SU-DHL-6 (cell line): ENCODE data around the gene ARHGEF16.

Experiments
- H2AFZ ChIP-seq: fragments of 200-600 bp; sonication (generic); 2 replicates; pipeline ENCODE4 v1.6.1; 2014; ENCODE audit warnings: low read depth, mild to moderate bottlenecking, moderate library complexity, mixed read lengths, antibody characterized with exemption, low read length; ENCODE audit not compliant: severe bottlenecking
- H3F3A ChIP-seq: fragments of 200-600 bp; shearing (Covaris generic); 2 replicates; pipeline ENCODE4 v1.6.0; 2016; ENCODE audit warnings: antibody characterized with exemption, mild to moderate bottlenecking; ENCODE audit not compliant: insufficient read depth
- H3K27ac ChIP-seq: fragments of 200-600 bp; sonication (generic); 2 replicates; pipeline ENCODE4 v1.5.1; 2016; ENCODE audit warnings: low read depth, mild to moderate bottlenecking, low read length, moderate library complexity, mixed read lengths
- H3K27me3 ChIP-seq: fragments of 200-600 bp; sonication (generic), shearing (Covaris generic); 2 replicates; pipeline ENCODE4 v1.6.0; 2014; ENCODE audit warnings: mild to moderate bottlenecking, low read length
- H3K36me3 ChIP-seq: fragments of 200-600 bp; sonication (generic); 2 replicates; pipeline ENCODE4 v1.6.1; 2014; ENCODE audit warnings: mild to moderate bottlenecking, low read length, mixed read lengths
- H3K4me2 ChIP-seq: fragments of 300-600, 200-600 bp; shearing (Covaris generic), sonication (generic); 2 replicates; pipeline ENCODE4 v1.6.0; 2014; ENCODE audit warnings: low read length, low read depth, mild to moderate bottlenecking; ENCODE audit not compliant: poor library complexity, severe bottlenecking
- H3K4me3 ChIP-seq: fragments of 200-600 bp; sonication (generic); 2 replicates; pipeline ENCODE4 v1.5.1; 2014; ENCODE audit warnings: antibody characterized with exemption, low read length, mild to moderate bottlenecking, mixed read lengths; ENCODE audit not compliant: insufficient read depth, poor library complexity, severe bottlenecking
- H3K79me2 ChIP-seq: fragments of 200-600 bp; sonication (generic); 2 replicates; pipeline ENCODE4 v1.6.1; 2014; ENCODE audit warnings: mild to moderate bottlenecking, low read length, moderate library complexity; ENCODE audit not compliant: insufficient read depth
- H3K9ac ChIP-seq: fragments of 200-600 bp; sonication (generic); 2 replicates; pipeline ENCODE4 v1.7.0; 2014; ENCODE audit warnings: mild to moderate bottlenecking, low read length
- H3K9me2 ChIP-seq: fragments of 200-600 bp; sonication (generic); replicated peaks from 2 replicates; pipeline ENCODE4 v1.6.1; 2014; ENCODE audit warnings: low read length; ENCODE audit not compliant: insufficient read depth
- H3K9me3 ChIP-seq: fragments of 200-600 bp; sonication (generic); 2 replicates; pipeline ENCODE4 v1.6.1; 2014; ENCODE audit warnings: low read length, mixed read lengths; ENCODE audit not compliant: insufficient read depth
- H4K20me1 ChIP-seq: fragments of 200-600 bp; sonication (generic); 2 replicates; pipeline ENCODE4 v1.6.1; 2014; ENCODE audit warnings: low read depth, mild to moderate bottlenecking, antibody characterized with exemption, low read length, moderate library complexity, mixed read lengths
- EZH2phosphoT487 ChIP-seq: fragments of 200-600 bp; sonication (generic), shearing (Covaris generic); conservative IDR thresholded peaks from 2 replicates; pipeline ENCODE4 v1.6.1; 2018; ENCODE audit warnings: mild to moderate bottlenecking, antibody characterized with exemption, low read length, moderate library complexity, mixed read lengths
- TF ChIP-seq, protein P1 (sequence below): fragments of 200-600 bp; sonication (generic); IDR thresholded peaks from one replicate; pipeline ENCODE4 v1.5.1; 2017; ENCODE audit warnings: antibody characterized with exemption, mild to moderate bottlenecking, low read length, moderate library complexity; ENCODE audit not compliant: insufficient read depth, poor library complexity, severe bottlenecking

ARHGEF16 gene

DNA sequence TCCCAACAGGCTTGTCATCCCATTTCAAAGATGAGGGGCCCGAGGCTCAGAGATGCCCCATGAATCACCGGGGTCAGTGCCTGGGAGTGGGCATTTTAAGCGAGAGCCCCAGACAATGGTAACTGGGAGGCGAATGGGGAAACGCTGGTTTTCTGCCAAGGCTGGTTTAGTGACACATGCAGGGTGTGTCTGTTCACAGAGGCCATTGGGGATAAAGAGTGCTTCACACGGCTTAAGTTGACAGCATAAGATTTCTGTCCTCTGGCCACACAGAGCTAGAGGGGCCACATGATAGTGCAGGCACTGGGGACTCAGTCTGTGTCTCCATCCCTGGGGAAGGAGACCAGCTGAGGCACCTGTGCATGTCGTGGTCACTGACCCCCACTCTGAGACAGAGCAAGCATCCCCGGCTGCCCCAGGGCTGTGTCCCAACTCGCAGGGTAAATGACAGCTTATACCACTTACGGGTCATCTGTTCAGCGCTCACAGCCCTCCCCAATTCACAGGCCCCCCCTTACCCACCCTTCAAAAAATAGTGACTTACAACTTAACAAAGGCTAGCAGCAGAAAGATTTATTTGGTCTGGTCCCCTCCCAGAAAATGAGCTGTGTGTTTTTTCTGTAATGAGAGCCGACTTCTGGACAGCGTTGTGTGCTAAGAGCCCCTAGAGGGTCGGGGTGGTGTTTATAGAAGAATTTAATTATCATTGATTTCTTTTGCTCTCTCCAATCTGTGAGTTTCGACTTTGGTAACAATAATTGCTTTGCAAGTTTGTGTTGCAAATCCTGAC is 34.9 kb upstream of the ARHGEF16 start:
- TF ChIP-seq, protein P1, sequence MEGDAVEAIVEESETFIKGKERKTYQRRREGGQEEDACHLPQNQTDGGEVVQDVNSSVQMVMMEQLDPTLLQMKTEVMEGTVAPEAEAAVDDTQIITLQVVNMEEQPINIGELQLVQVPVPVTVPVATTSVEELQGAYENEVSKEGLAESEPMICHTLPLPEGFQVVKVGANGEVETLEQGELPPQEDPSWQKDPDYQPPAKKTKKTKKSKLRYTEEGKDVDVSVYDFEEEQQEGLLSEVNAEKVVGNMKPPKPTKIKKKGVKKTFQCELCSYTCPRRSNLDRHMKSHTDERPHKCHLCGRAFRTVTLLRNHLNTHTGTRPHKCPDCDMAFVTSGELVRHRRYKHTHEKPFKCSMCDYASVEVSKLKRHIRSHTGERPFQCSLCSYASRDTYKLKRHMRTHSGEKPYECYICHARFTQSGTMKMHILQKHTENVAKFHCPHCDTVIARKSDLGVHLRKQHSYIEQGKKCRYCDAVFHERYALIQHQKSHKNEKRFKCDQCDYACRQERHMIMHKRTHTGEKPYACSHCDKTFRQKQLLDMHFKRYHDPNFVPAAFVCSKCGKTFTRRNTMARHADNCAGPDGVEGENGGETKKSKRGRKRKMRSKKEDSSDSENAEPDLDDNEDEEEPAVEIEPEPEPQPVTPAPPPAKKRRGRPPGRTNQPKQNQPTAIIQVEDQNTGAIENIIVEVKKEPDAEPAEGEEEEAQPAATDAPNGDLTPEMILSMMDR: no peak
- no peak for TF ChIP-seq EZH2phosphoT487
- no peak overlapping the region for H3K27ac ChIP-seq
- H3F3A ChIP-seq: no peaks in the 10 kb centered on the region
- no peaks in the 10 kb centered on the region for H3K79me2 ChIP-seq
- no peaks in the 10 kb centered on the region for H4K20me1 ChIP-seq
- H3K36me3 ChIP-seq: no peaks in the 10 kb centered on the region
- no peaks in the 10 kb centered on the region for H3K9me2 ChIP-seq
- no peak overlapping the region for H3K9ac ChIP-seq
- H3K9me3 ChIP-seq: no peaks in the 10 kb centered on the region
- H3K27me3 ChIP-seq: no peaks in the 10 kb centered on the region
- no peak overlapping the region for H3K4me3 ChIP-seq
- no peak overlapping the region for H2AFZ ChIP-seq
- no peak overlapping the region for H3K4me2 ChIP-seq

DNA sequence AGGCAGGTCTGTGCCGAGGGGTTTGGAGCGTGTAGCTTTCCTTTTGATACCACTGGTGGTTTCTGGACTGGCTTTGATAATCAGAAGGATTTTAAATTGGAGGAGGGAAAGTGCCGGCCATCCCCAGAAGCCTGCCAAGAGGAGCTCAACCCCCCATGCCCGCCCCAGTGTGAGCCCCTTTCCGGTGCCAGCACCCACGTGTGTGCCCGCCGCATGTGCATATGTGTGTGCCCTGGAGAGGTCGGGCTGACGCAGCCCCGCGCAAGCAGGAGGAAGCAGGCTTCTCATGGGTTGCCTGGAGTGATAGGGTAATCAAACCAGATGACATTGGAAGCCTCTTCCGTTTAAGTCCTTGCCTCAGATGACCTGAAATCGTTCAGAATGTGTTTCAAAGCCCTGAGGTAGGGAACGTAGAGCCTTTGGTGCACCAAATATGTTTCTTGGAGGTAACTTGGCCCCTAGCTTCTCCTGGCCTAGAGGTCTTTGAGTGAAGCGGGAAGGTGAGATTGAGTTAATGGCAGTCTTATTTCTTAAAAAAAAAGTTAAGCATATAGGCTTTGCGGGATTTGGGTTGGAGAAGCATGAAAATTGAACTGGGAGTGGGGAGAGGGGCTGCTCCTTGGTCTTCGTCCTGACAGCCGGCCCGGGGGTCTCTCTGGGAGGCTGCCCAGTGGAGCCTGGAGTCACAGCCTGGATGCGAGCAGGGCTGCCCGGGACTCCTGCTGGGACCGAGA is 34.1 kb upstream of the ARHGEF16 start:
- no peaks in the 10 kb centered on the region for H3F3A ChIP-seq
- H3K27ac ChIP-seq: no peak overlapping the region
- TF ChIP-seq EZH2phosphoT487: no peak
- TF ChIP-seq, protein P1: no peak
- no peaks in the 10 kb centered on the region for H3K9me2 ChIP-seq
- H4K20me1 ChIP-seq: no peaks in the 10 kb centered on the region
- no peak overlapping the region for H2AFZ ChIP-seq
- H3K9ac ChIP-seq: no peak overlapping the region
- H3K79me2 ChIP-seq: no peaks in the 10 kb centered on the region
- no peaks in the 10 kb centered on the region for H3K27me3 ChIP-seq
- H3K4me3 ChIP-seq: no peak overlapping the region
- no peaks in the 10 kb centered on the region for H3K36me3 ChIP-seq
- H3K4me2 ChIP-seq: no peak overlapping the region
- no peaks in the 10 kb centered on the region for H3K9me3 ChIP-seq

DNA sequence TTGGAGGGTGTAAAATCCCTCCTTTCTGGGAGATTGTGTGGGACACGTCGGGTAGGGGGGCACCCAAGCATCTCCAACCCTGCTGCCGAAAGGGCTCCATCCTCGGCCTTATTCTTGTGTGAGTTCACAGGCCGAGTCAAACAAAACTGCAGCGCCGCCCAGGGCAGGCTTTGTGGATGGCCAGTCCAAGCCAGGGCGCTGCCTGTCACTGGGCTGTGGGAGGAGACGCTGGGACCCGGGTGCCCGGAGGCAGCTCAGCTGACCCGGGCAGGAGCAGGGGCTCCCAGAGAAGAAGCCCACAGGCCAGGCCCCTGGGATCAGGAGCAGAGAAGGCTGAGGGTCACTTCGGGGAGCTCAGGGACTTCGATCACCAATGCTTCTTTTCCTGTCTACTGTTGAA is 31.8 kb upstream of the ARHGEF16 start:
- no peaks in the 10 kb centered on the region for H3F3A ChIP-seq
- H4K20me1 ChIP-seq: no peaks in the 10 kb centered on the region
- H3K27ac ChIP-seq: no peak overlapping the region
- no peaks in the 10 kb centered on the region for H3K27me3 ChIP-seq
- H3K79me2 ChIP-seq: no peaks in the 10 kb centered on the region
- no peak overlapping the region for H3K4me3 ChIP-seq
- H3K4me2 ChIP-seq: no peak overlapping the region
- no peaks in the 10 kb centered on the region for H3K9me3 ChIP-seq
- H3K36me3 ChIP-seq: no peaks in the 10 kb centered on the region
- H3K9ac ChIP-seq: no peak overlapping the region
- H2AFZ ChIP-seq: no peak overlapping the region
- no peaks in the 10 kb centered on the region for H3K9me2 ChIP-seq
- TF ChIP-seq, protein P1: no peak
- TF ChIP-seq EZH2phosphoT487: no peak
